K562 (cell line): ENCODE results near the gene LLCFC1. TPM values are rescaled to one million over a fixed set of nuclear protein-coding genes. Genes with fewer than 3 reads are reported as not detected.

Experiments used
- ATAC-seq: fragments of 200-7000 bp; cut with Tn5 transposase; 3 replicates; pipeline ENCODE4 v1.9.1; 2020; ENCODE audit warnings: moderate library complexity
- BruUV-seq: library from RNA; stranded (reverse); fragments of 400-500 nt; replicated peaks from 2 replicates; lab custom pipeline; 2021; lab: Mats Ljungman, UMichigan
- CTCF ChIA-PET: fragments of 300-600 bp; formaldehyde crosslinking; extraction: SDS; loops from one replicate; lab custom pipeline; 2021; ENCODE audit warnings: low intra/inter-chr PET ratio; lab: Yijun Ruan, JAX
- POLR2A ChIA-PET: fragments of 300-600, 350-650 bp; sonication (Branson Sonifier 250); formaldehyde crosslinking; extraction: SDS; loops from one replicate; lab custom pipeline; 2021; ENCODE audit warnings: antibody characterized with exemption, inconsistent platforms; lab: Yijun Ruan, JAX
- DNase-seq, 4 experiments: peaks; one replicate each; pipeline versions ENCODE4 v3.0.0 to v3.0.0-alpha.2; 2011 to 2018; ENCODE audit warnings: low spot score in 3 of 4, mixed read lengths in 3 of 4; ENCODE audit errors: extremely low read depth in 1 of 4
- FAIRE-seq: peaks from 2 replicates; lab custom pipeline; 2011; peaks lifted over from hg19 to GRCh38; lab: Jason Lieb, UNC
- H2AFZ ChIP-seq: 2 replicates; pipeline ENCODE4 v1.6.0; 2011; ENCODE audit warnings: low read depth, low read length, control low read depth, inconsistent platforms
- H3K27ac ChIP-seq: fragments of 200-600 bp; 3 replicates; pipeline ENCODE4 v1.8.0; 2011; ENCODE audit warnings: low read depth, mild to moderate bottlenecking, control low read depth, inconsistent platforms, low read length, moderate library complexity, mixed read lengths; ENCODE audit errors: extremely low read depth
- H3K27me3 ChIP-seq, 2 experiments: fragments of 300-600 bp in 1 of 2; 2 replicates in 1 of 2; 3 replicates in 1 of 2; pipeline versions ENCODE4 v1.6.0 to v1.8.0; 2011; ENCODE audit warnings: inconsistent platforms in 2 of 2, low read length in 2 of 2, mild to moderate bottlenecking in 1 of 2, mixed read lengths in 1 of 2, moderate library complexity in 1 of 2; ENCODE audit not compliant: control insufficient read depth in 2 of 2, insufficient read depth in 2 of 2
- H3K36me3 ChIP-seq: fragments of 300-600 bp; 3 replicates; pipeline ENCODE4 v1.8.0; 2011; ENCODE audit warnings: mild to moderate bottlenecking, low read length, inconsistent platforms; ENCODE audit not compliant: control insufficient read depth, insufficient read depth
- H3K4me1 ChIP-seq, 2 experiments: fragments of 200-600 bp in 1 of 2; replicated peaks in 1 of 2; 2 replicates in 1 of 2; 3 replicates in 1 of 2; pipeline versions ENCODE4 v1.5.1 to v1.8.0; 2011; ENCODE audit warnings: inconsistent platforms in 2 of 2, low read length in 2 of 2, mild to moderate bottlenecking in 1 of 2, mixed read lengths in 1 of 2, moderate library complexity in 1 of 2; ENCODE audit not compliant: control insufficient read depth in 2 of 2, insufficient read depth in 2 of 2
- H3K4me2 ChIP-seq: 2 replicates; pipeline ENCODE4 v1.6.1; 2011; ENCODE audit warnings: low read length, control low read depth, inconsistent platforms, mixed read lengths; ENCODE audit not compliant: insufficient read depth
- H3K4me3 ChIP-seq: fragments of 200-600 bp; sonication (generic), shearing (Covaris generic); 2 replicates; pipeline ENCODE4 v1.5.1; 2016; ENCODE audit warnings: control low read depth, inconsistent platforms
- H3K79me2 ChIP-seq: fragments of 200-600 bp; 3 replicates; pipeline ENCODE4 v1.8.0; 2011; ENCODE audit warnings: low read length, inconsistent platforms; ENCODE audit not compliant: control insufficient read depth, insufficient read depth
- H3K9ac ChIP-seq, 2 experiments: 2 replicates each; pipeline versions ENCODE4 v1.6.0 to v1.6.1; 2011; ENCODE audit warnings: low read depth in 2 of 2, low read length in 2 of 2, control low read depth in 1 of 2, inconsistent platforms in 1 of 2, mild to moderate bottlenecking in 1 of 2, mixed read lengths in 1 of 2; ENCODE audit not compliant: insufficient read depth in 1 of 2
- H3K9me1 ChIP-seq: one replicate; pipeline ENCODE4 v1.6.0; 2011; ENCODE audit warnings: inconsistent platforms, mild to moderate bottlenecking, low read length, moderate library complexity; ENCODE audit not compliant: control insufficient read depth, insufficient read depth
- H3K9me3 ChIP-seq: replicated peaks from 2 replicates; pipeline ENCODE4 v1.5.1; 2011; ENCODE audit warnings: low read depth, low read length, inconsistent platforms; ENCODE audit not compliant: control insufficient read depth, insufficient read depth
- H4K20me1 ChIP-seq: replicated peaks from 2 replicates; pipeline ENCODE4 v1.6.1; 2011; ENCODE audit warnings: low read length, inconsistent platforms, mixed read lengths; ENCODE audit not compliant: control insufficient read depth, insufficient read depth
- DIDO1 ChIP-seq: fragments of 450-650 bp; IDR thresholded peaks from 2 replicates; pipeline ENCODE4 v1.6.1; 2016; ENCODE audit warnings: low read depth, missing biosample characterization, missing genetic modification characterization
- EP400 ChIP-seq: fragments of 450-650 bp; IDR thresholded peaks from 2 replicates; pipeline ENCODE4 v1.6.1; 2017; ENCODE audit warnings: antibody characterized with exemption, mild to moderate bottlenecking, moderate library complexity
- ILF3 ChIP-seq: fragments of 450-650 bp; IDR thresholded peaks from 2 replicates; pipeline ENCODE4 v1.6.1; 2018; ENCODE audit warnings: antibody characterized with exemption, mild to moderate bottlenecking, moderate library complexity, borderline replicate concordance
- OTX1 ChIP-seq: fragments of 450-650 bp; formaldehyde crosslinking; IDR thresholded peaks from 2 replicates; pipeline ENCODE4 v1.4.0; 2022; ENCODE audit warnings: mild to moderate bottlenecking
- STAG1 ChIP-seq: sonication (generic); formaldehyde crosslinking; IDR thresholded peaks from 2 replicates; pipeline ENCODE4 v1.5.0; 2020; ENCODE audit warnings: missing genetic modification reagents, borderline replicate concordance
- ZFP30 ChIP-seq: fragments of 250-450 bp; sonication (Bioruptor Pico); IDR thresholded peaks from 2 replicates; pipeline ENCODE4 v1.8.0; 2022; ENCODE audit warnings: moderate library complexity, mild to moderate bottlenecking, inconsistent platforms, borderline replicate concordance
- WGBS: fragments of 100-300 bp; shearing (Covaris generic); methylation state at CpG from one replicate; pipeline ENCODE4 v1.1.6; 2016; ENCODE audit warnings: low coverage, mixed read lengths; ENCODE audit not compliant: insufficient coverage; ENCODE audit errors: missing lambda C conversion rate; 5-methylcytosine and 5-hydroxymethylcytosine counted together
- in situ Hi-C: fragments of 300-500 bp; cut with MboI; formaldehyde crosslinking; loops from 4 replicates; pipeline ENCODE4 v1.15.0; 2018; ENCODE audit warnings: inconsistent platforms, mixed read lengths
- intact Hi-C: fragments of 100-400 bp; cut with micrococcal nuclease; formaldehyde crosslinking; loops from 2 replicates; pipeline ENCODE4 v1.14.2; 2022
- polyA plus RNA-seq, 8 experiments: library from polyadenylated mRNA; depleted of rRNA in 4 of 8; stranded (reverse) in 5 of 8; unstranded in 3 of 8; fragments of >200 nt; fragmentation: Nextera tagmentation in 2 of 8; fragmentation: Illumina TruSeq in 1 of 8; extraction: Ambion mirVana in 2 of 8; extraction: Trizol in 1 of 8; gene quantifications; 2 replicates each; pipeline versions ENCODE4 v1.2.1 to v1.2.3, GENCODE V29; 2011 to 2014; ENCODE audit warnings: inconsistent platforms in 1 of 8, missing spikeins in 1 of 8
- total RNA-seq, 7 experiments: library from RNA; depleted of rRNA in 6 of 7; stranded (reverse); fragments of >200 nt in 6 of 7; fragmentation: Illumina TruSeq in 2 of 7; extraction: Trizol in 2 of 7; gene quantifications; 2 replicates each; pipeline versions ENCODE4 v1.2.1 to v1.2.3, GENCODE V29; 2011 to 2021; ENCODE audit warnings: low replicate concordance in 1 of 7
- TF ChIP-seq, protein P1 (sequence below), 2 experiments: fragments of 450-650 bp in 1 of 2; sonication (generic) in 1 of 2; formaldehyde crosslinking in 1 of 2; IDR thresholded peaks; 2 replicates each; pipeline versions ENCODE4 v1.7.1 to v1.9.0; 2016 to 2022; ENCODE audit warnings: inconsistent platforms in 1 of 2, mild to moderate bottlenecking in 1 of 2, missing genetic modification reagents in 1 of 2
- TF ChIP-seq, protein P2 (sequence below): IDR thresholded peaks from 3 replicates; pipeline ENCODE4 v1.6.1; 2011; ENCODE audit warnings: borderline replicate concordance, mild to moderate bottlenecking, moderate library complexity; ENCODE audit not compliant: insufficient read length; ENCODE audit errors: extremely low read depth

The LLCFC1 gene
- total and polyA plus RNA-seq, 9 of the 15 experiments (the other 6 are each of a cell fraction or from before 2014, with no cell fraction given) = not detected

DNA sequence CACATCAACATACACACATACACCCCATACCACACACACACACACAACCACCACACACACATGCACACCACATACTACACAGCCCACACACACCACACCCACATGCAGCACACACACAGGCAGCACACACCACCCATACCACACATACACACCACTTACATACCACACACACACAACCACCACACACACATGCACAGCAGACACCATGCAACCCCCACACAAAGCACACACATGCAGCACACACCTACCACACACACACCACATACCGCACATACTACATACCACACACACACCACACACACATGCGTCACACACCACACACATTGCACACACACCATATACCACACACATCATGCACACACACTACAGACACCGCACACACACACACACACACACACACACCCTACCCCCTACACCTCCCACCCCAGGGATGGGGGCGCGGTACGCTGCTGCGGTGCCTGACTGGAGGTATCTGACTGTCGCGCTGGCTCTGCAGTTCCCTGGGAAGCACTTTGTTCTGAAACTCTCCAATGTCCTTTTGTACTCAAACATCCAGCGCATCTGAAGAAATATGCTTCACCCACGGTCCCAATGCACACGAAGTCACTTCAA lies 48.3 kb upstream of the LLCFC1 start:
- no peak overlapping the region for H3K27ac ChIP-seq
- ChIA-PET POLR2A (no interaction called here), CTCF (no interaction called here)
- peaks cover 7% of the 10 kb centered on the region; the same call in 1 of the 2 replicates for H4K20me1 ChIP-seq
- FAIRE-seq (no peak), DNase-seq (no peak), ATAC-seq (no peak)
- no TSS peak for BruUV-seq
- H3K9ac ChIP-seq = no peak overlapping the region
- 46% methylated on average over 12 of the region's 12 CpGs for WGBS
- H3K4me2 ChIP-seq = no peak overlapping the region
- H2AFZ ChIP-seq = no peak overlapping the region
- no peak overlapping the region for H3K4me3 ChIP-seq
- H3K4me1 ChIP-seq = no peaks in the 10 kb centered on the region
- no peaks in the 10 kb centered on the region for H3K79me2 ChIP-seq
- intact Hi-C loops (no loop called here), in situ Hi-C loops (no loop called here)
- H3K9me3 ChIP-seq = no peaks in the 10 kb centered on the region; the same call in 1 of the 2 replicates
- H3K9me1 ChIP-seq = peaks cover 2% of the 10 kb centered on the region
- peaks cover 15 to 58% of the 10 kb centered on the region in 2 experiments for H3K27me3 ChIP-seq
- no peaks in the 10 kb centered on the region for H3K36me3 ChIP-seq
- TF ChIP-seq, protein P1, sequence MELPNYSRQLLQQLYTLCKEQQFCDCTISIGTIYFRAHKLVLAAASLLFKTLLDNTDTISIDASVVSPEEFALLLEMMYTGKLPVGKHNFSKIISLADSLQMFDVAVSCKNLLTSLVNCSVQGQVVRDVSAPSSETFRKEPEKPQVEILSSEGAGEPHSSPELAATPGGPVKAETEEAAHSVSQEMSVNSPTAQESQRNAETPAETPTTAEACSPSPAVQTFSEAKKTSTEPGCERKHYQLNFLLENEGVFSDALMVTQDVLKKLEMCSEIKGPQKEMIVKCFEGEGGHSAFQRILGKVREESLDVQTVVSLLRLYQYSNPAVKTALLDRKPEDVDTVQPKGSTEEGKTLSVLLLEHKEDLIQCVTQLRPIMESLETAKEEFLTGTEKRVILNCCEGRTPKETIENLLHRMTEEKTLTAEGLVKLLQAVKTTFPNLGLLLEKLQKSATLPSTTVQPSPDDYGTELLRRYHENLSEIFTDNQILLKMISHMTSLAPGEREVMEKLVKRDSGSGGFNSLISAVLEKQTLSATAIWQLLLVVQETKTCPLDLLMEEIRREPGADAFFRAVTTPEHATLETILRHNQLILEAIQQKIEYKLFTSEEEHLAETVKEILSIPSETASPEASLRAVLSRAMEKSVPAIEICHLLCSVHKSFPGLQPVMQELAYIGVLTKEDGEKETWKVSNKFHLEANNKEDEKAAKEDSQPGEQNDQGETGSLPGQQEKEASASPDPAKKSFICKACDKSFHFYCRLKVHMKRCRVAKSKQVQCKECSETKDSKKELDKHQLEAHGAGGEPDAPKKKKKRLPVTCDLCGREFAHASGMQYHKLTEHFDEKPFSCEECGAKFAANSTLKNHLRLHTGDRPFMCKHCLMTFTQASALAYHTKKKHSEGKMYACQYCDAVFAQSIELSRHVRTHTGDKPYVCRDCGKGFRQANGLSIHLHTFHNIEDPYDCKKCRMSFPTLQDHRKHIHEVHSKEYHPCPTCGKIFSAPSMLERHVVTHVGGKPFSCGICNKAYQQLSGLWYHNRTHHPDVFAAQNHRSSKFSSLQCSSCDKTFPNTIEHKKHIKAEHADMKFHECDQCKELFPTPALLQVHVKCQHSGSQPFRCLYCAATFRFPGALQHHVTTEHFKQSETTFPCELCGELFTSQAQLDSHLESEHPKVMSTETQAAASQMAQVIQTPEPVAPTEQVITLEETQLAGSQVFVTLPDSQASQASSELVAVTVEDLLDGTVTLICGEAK (IDR thresholded peaks at IDR 0.05) = no peak
- TF ChIP-seq, protein P1 (CRISPR knock-in tag; IDR thresholded peaks at IDR 0.05) = no peak
- no peak for TF ChIP-seq DIDO1
- 0 out of 2 replicates have a peak, but pooled peaks have one; percentile 19 for TF ChIP-seq OTX1 (CRISPR knock-in tag)
- TF ChIP-seq STAG1 (CRISPR knock-in tag) = peak; percentile 42; the same call in 1 of the 2 replicates
- TF ChIP-seq EP400 = no peak
- TF ChIP-seq ZFP30 (CRISPR knock-in tag) = no peak
- TF ChIP-seq, protein P2, sequence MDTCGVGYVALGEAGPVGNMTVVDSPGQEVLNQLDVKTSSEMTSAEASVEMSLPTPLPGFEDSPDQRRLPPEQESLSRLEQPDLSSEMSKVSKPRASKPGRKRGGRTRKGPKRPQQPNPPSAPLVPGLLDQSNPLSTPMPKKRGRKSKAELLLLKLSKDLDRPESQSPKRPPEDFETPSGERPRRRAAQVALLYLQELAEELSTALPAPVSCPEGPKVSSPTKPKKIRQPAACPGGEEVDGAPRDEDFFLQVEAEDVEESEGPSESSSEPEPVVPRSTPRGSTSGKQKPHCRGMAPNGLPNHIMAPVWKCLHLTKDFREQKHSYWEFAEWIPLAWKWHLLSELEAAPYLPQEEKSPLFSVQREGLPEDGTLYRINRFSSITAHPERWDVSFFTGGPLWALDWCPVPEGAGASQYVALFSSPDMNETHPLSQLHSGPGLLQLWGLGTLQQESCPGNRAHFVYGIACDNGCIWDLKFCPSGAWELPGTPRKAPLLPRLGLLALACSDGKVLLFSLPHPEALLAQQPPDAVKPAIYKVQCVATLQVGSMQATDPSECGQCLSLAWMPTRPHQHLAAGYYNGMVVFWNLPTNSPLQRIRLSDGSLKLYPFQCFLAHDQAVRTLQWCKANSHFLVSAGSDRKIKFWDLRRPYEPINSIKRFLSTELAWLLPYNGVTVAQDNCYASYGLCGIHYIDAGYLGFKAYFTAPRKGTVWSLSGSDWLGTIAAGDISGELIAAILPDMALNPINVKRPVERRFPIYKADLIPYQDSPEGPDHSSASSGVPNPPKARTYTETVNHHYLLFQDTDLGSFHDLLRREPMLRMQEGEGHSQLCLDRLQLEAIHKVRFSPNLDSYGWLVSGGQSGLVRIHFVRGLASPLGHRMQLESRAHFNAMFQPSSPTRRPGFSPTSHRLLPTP = no peak
- no peak for TF ChIP-seq ILF3
